Endothelial cell of umbilical vein (primary cell): ENCODE data around the gene PDE1A. TPM values are rescaled to one million over a fixed set of nuclear protein-coding genes. Genes with fewer than 3 reads are reported as not detected.

Experiments used
- BruUV-seq: library from RNA; stranded (reverse); fragments of 400-500 nt; replicated peaks from 2 replicates; lab custom pipeline; 2021; lab: Mats Ljungman, UMichigan
- CTCF ChIA-PET: fragments of 300-600, 350-600 bp; sonication (Branson Sonifier 250); formaldehyde crosslinking; loops from one replicate; lab custom pipeline; 2021; ENCODE audit warnings: antibody characterized with exemption, inconsistent platforms; lab: Charles Lee
- POLR2A ChIA-PET: fragments of 300-600, 350-600 bp; sonication (Branson Sonifier 250); formaldehyde crosslinking; loops from one replicate; lab custom pipeline; 2021; ENCODE audit warnings: antibody characterized with exemption, inconsistent platforms; lab: Charles Lee
- DNase-seq: peaks from one replicate; pipeline ENCODE4 v3.0.0-alpha.2; 2011; ENCODE audit warnings: low read depth, low spot score
- FAIRE-seq: peaks from 2 replicates; lab custom pipeline; 2011; peaks lifted over from hg19 to GRCh38; lab: Jason Lieb, UNC
- H2AFZ ChIP-seq: 2 replicates; pipeline ENCODE4 v1.6.0; 2012; ENCODE audit warnings: low read depth, low read length, control low read depth, inconsistent platforms
- H3K27ac ChIP-seq: 2 replicates; pipeline ENCODE4 v1.5.1; 2011; ENCODE audit warnings: low read depth, mild to moderate bottlenecking, control low read depth, low read length, moderate library complexity; ENCODE audit not compliant: insufficient read depth
- H3K27me3 ChIP-seq, 2 experiments: 2 replicates each; pipeline versions ENCODE4 v1.6.0 to v1.6.1; 2011; ENCODE audit warnings: low read length in 2 of 2, mixed read lengths in 1 of 2; ENCODE audit not compliant: control insufficient read depth in 2 of 2, insufficient read depth in 2 of 2
- H3K36me3 ChIP-seq, 2 experiments: 2 replicates in 1 of 2; 3 replicates in 1 of 2; pipeline ENCODE4 v1.5.1; 2011; ENCODE audit warnings: low read length in 2 of 2, mild to moderate bottlenecking in 1 of 2, moderate library complexity in 1 of 2; ENCODE audit not compliant: control insufficient read depth in 2 of 2, insufficient read depth in 2 of 2; ENCODE audit errors: extremely low read depth in 1 of 2
- H3K4me1 ChIP-seq: 3 replicates; pipeline ENCODE4 v1.5.1; 2011; ENCODE audit warnings: mild to moderate bottlenecking, low read length; ENCODE audit not compliant: control insufficient read depth, insufficient read depth; ENCODE audit errors: extremely low read depth
- H3K4me2 ChIP-seq: 2 replicates; pipeline ENCODE4 v1.6.1; 2011; ENCODE audit warnings: low read length, control low read depth, mixed read lengths; ENCODE audit not compliant: insufficient read depth
- H3K4me3 ChIP-seq, 3 experiments: fragments of 200-600 bp in 1 of 3; sonication (generic), shearing (Covaris generic) in 1 of 3; replicated peaks in 1 of 3; 2 replicates each; pipeline ENCODE4 v1.5.1; 2011 to 2016; ENCODE audit warnings: control low read depth in 3 of 3, low read length in 3 of 3, mild to moderate bottlenecking in 2 of 3, inconsistent platforms in 1 of 3, low read depth in 1 of 3, moderate library complexity in 1 of 3; ENCODE audit not compliant: insufficient read depth in 1 of 3
- H3K79me2 ChIP-seq: 2 replicates; pipeline ENCODE4 v1.6.0; 2012; ENCODE audit warnings: low read length, inconsistent platforms; ENCODE audit not compliant: control insufficient read depth, insufficient read depth
- H3K9ac ChIP-seq: replicated peaks from 2 replicates; pipeline ENCODE3; 2011; ENCODE audit warnings: low read length, control low read depth; ENCODE audit not compliant: insufficient read depth; ENCODE audit errors: extremely low read depth
- H3K9me1 ChIP-seq: replicated peaks from 3 replicates; pipeline ENCODE4 v1.6.0; 2011; ENCODE audit warnings: mild to moderate bottlenecking, low read length; ENCODE audit not compliant: control insufficient read depth, insufficient read depth; ENCODE audit errors: extremely low read depth
- H3K9me3 ChIP-seq: replicated peaks from 2 replicates; pipeline ENCODE4 v1.5.1; 2012; ENCODE audit warnings: low read length, inconsistent platforms; ENCODE audit not compliant: control insufficient read depth, insufficient read depth
- H4K20me1 ChIP-seq: replicated peaks from 2 replicates; pipeline ENCODE3; 2011; ENCODE audit warnings: mild to moderate bottlenecking, low read length; ENCODE audit not compliant: control insufficient read depth, insufficient read depth; ENCODE audit errors: extremely low read depth
- MYC ChIP-seq: IDR thresholded peaks from one replicate; pipeline ENCODE4 v1.6.1; 2011; ENCODE audit warnings: mild to moderate bottlenecking, low read depth, low read length
- POLR2AphosphoS5 ChIP-seq: IDR thresholded peaks from 2 replicates; pipeline ENCODE4 v1.6.1; 2012; ENCODE audit warnings: low read depth, mild to moderate bottlenecking, control low read depth, low read length, moderate library complexity; ENCODE audit not compliant: insufficient read depth
- dilution Hi-C: fragments of 300-500 bp; cut with MboI; formaldehyde crosslinking; loops from one replicate; pipeline ENCODE4 v1.15.0; 2019; ENCODE audit warnings: low sequenced_read_pairs; ENCODE audit not compliant: extremely low pct_ligation_motif_present
- intact Hi-C: fragments of 100-400 bp; cut with micrococcal nuclease; formaldehyde crosslinking; loops from one replicate; pipeline ENCODE4 v1.10.0; 2022
- polyA plus RNA-seq, 4 experiments: library from polyadenylated mRNA; depleted of rRNA in 3 of 4; stranded (reverse) in 3 of 4; unstranded in 1 of 4; fragments of >200 nt; gene quantifications; 2 replicates each; pipeline versions ENCODE4 v1.2.1 to v1.2.3, GENCODE V29; 2011 to 2012; ENCODE audit warnings: missing spikeins in 1 of 4
- total RNA-seq: library from RNA; stranded (reverse); gene quantifications from 2 replicates; pipeline ENCODE4 v1.2.3, GENCODE V29; 2021
- TF ChIP-seq, protein P1 (sequence below), 2 donors: IDR thresholded peaks; 1 replicate in 1 of 2; 2 replicates in 1 of 2; pipeline ENCODE4 v1.5.1; 2011; ENCODE audit warnings: low read length in 2 of 2, mild to moderate bottlenecking in 2 of 2, moderate library complexity in 2 of 2, control low read depth in 1 of 2, inconsistent platforms in 1 of 2, low read depth in 1 of 2; ENCODE audit not compliant: insufficient read depth in 1 of 2; ENCODE audit errors: extremely low read depth in 1 of 2

Gene PDE1A
- total and polyA plus RNA-seq, 2 donors (not counting 3 experiments of a cell fraction or from before 2014, with no cell fraction given): 0.43 to 0.49 TPM

DNA sequence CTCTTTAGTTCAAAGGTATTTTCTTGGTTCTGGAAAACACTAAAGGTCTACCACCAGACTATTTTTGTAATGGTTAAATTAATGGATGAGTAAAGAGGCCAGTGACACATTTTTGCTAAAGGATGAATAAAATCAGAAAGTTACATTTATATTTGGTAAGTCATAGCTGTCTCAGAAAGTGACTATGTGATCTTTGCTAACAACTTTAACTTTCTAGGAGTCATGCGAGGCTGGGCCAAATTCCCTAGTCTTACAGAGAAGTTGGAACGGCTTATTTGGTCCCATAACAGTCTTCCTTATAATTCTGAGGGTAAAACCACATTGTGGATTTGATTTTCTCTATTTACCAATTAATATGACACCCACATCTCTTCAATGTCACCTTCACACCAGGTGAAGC, 198.1 kb downstream of the PDE1A start:
- Histone ChIP-seq H4K20me1 (no peaks in the 10 kb centered on the region), H3K9me3 (no peaks in the 10 kb centered on the region), H3K9me1 (no peaks in the 10 kb centered on the region), H3K4me3 (no peak overlapping the region), H3K4me2 (no peak overlapping the region), H3K36me3 (no peaks in the 10 kb centered on the region), H3K4me1 (peaks cover 9% of the 10 kb centered on the region), H3K27ac (no peak overlapping the region), H2AFZ (no peak overlapping the region), H3K27me3 (no peaks in the 10 kb centered on the region), H3K79me2 (no peaks in the 10 kb centered on the region), H3K9ac (no peak overlapping the region)
- dilution Hi-C loops: no loop called here
- CTCF ChIA-PET: interaction anchor here (1.3 kb wide), 1 partner anchor 12 kb away, joined by 4 read pairs; no protein-coding TSS in a partner anchor
- DNase-seq (no peak), FAIRE-seq (no peak)
- BruUV-seq: no TSS peak
- intact Hi-C loops: no loop called here
- POLR2A ChIA-PET: no interaction called here
- no peak for TF ChIP-seq POLR2AphosphoS5

DNA sequence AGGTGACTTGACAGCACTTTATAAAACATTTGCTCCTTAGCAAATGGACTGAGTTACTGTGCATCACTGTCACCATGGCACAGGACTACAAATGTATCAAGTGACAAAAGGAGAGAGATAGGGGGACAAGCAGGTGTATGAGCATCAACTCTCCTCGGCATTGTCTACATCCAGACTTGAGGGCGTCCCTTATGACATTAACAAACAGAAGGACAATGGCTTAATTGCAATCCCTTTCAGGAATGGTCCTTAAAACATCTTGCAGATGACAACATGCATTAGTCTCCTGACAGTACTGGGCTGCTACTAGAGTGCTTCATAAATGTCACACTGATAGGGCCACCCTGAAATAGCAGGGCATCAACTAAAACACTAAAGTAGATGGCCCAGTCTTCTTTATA, 198.8 kb downstream of the PDE1A start:
- TF ChIP-seq POLR2AphosphoS5 (no peak), MYC (no peak)
- TF ChIP-seq, protein P1, sequence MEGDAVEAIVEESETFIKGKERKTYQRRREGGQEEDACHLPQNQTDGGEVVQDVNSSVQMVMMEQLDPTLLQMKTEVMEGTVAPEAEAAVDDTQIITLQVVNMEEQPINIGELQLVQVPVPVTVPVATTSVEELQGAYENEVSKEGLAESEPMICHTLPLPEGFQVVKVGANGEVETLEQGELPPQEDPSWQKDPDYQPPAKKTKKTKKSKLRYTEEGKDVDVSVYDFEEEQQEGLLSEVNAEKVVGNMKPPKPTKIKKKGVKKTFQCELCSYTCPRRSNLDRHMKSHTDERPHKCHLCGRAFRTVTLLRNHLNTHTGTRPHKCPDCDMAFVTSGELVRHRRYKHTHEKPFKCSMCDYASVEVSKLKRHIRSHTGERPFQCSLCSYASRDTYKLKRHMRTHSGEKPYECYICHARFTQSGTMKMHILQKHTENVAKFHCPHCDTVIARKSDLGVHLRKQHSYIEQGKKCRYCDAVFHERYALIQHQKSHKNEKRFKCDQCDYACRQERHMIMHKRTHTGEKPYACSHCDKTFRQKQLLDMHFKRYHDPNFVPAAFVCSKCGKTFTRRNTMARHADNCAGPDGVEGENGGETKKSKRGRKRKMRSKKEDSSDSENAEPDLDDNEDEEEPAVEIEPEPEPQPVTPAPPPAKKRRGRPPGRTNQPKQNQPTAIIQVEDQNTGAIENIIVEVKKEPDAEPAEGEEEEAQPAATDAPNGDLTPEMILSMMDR (IDR thresholded peaks at IDR 0.05; ENCODE audit: extremely low read depth in 1 of 2, insufficient read depth in 1 of 2, low read depth in 1 of 2, low read length in 2 of 2): no peak
- no peaks in the 10 kb centered on the region for H3K9me1 ChIP-seq
- H4K20me1 ChIP-seq: no peaks in the 10 kb centered on the region
- no peak overlapping the region for H3K9ac ChIP-seq
- DNase-seq (no peak), FAIRE-seq (peak; percentile 38)
- POLR2A ChIA-PET: no interaction called here
- CTCF ChIA-PET: interaction anchor here (1.3 kb wide), 1 partner anchor 13 kb away, joined by 4 read pairs; no protein-coding TSS in a partner anchor
- H3K4me1 ChIP-seq: peaks cover 9% of the 10 kb centered on the region
- H3K27me3 ChIP-seq: no peaks in the 10 kb centered on the region
- H3K27ac ChIP-seq: no peak overlapping the region
- dilution Hi-C loops: no loop called here
- no peaks in the 10 kb centered on the region for H3K79me2 ChIP-seq
- H3K4me2 ChIP-seq: no peak overlapping the region
- intact Hi-C loops: no loop called here
- no peaks in the 10 kb centered on the region for H3K36me3 ChIP-seq
- no peak overlapping the region for H2AFZ ChIP-seq
- H3K4me3 ChIP-seq: no peak overlapping the region
- no peaks in the 10 kb centered on the region for H3K9me3 ChIP-seq
- BruUV-seq: no TSS peak
